GM12891 (cell line): Measurements from ENCODE around the gene DNAH3.
"Not testable (repeated sequence)": the region's sequence is repeated elsewhere in the genome, so short reads cannot be mapped to it uniquely, and the experiment has no call there.

ENCODE experiments used
- DNase-seq: peaks from one replicate; pipeline ENCODE4 v3.0.0; 2011; ENCODE audit warnings: low spot score; ENCODE audit not compliant: insufficient read length
- FAIRE-seq: peaks from 2 replicates; lab custom pipeline; 2011; peaks lifted over from hg19 to GRCh38; lab: Jason Lieb, UNC
- PAX5 ChIP-seq: IDR thresholded peaks from 2 replicates; pipeline ENCODE4 v1.6.1; 2011; ENCODE audit warnings: low read length, moderate library complexity, mild to moderate bottlenecking; ENCODE audit not compliant: insufficient read depth, severe bottlenecking
- POLR2A ChIP-seq: IDR thresholded peaks from 2 replicates; pipeline ENCODE4 v1.6.1; 2011; ENCODE audit warnings: low read depth, low read length, control low read depth
- POLR2AphosphoS5 ChIP-seq: IDR thresholded peaks from 2 replicates; pipeline ENCODE4 v1.6.1; 2011; ENCODE audit warnings: low read depth, low read length, control low read depth
- POU2F2 ChIP-seq: IDR thresholded peaks from 2 replicates; pipeline ENCODE4 v1.6.1; 2011; ENCODE audit warnings: low read depth, mild to moderate bottlenecking, control low read depth, low read length, moderate library complexity
- SPI1 ChIP-seq: IDR thresholded peaks from 2 replicates; pipeline ENCODE4 v1.6.1; 2011; ENCODE audit warnings: low read depth, low read length, control low read depth
- TAF1 ChIP-seq: IDR thresholded peaks from 2 replicates; pipeline ENCODE4 v1.6.1; 2011; ENCODE audit warnings: low read depth, low read length, control low read depth

DNAH3 gene

DNA sequence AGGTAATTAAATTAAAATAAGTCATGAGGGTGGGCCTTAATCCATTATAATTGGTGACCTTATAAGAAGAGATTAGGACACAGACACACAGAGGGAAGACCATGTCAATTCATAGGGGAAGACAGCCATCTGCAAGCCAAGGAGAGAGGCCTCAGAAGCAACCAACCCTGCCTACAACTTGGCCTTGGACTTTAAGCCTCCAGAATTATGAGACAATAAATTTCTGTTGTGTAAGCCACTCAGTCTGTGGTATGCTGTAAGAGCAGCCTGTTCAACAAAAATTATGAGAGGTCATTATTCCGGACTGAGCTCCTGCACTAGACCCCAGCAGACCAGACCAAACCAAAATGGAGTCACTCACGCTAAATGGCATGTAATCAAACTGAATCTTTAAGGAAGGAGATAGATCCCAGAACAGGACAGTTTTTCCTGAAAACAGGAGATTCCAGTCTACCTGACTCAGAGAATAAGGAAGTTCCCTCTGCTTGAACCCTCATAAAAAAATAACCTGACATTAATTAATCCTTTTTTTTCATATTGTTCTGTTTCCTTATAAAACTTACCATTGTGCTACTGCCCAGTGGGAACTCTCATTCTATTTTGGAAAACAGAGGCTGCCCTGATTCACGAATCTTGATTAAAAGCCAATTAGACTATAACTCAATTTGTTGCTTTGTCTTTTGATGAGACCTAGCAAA is 74.3 kb downstream of the DNAH3 start:
- DNase-seq (no peak), FAIRE-seq (no peak)

GRCh38 chr16:21075252-21075651 is 75.4 kb downstream of the DNAH3 start:
- no peak for DNase-seq
- TF ChIP-seq POU2F2: no peak
- TF ChIP-seq PAX5: no peak
- no peak for TF ChIP-seq SPI1
- TF ChIP-seq TAF1: no peak
- no peak for TF ChIP-seq POLR2AphosphoS5
- no peak for TF ChIP-seq POLR2A
- FAIRE-seq: no peak

More for the DNA sequence above, 74.3 kb downstream of the DNAH3 start:
- TF ChIP-seq POLR2AphosphoS5 (no peak), POU2F2 (no peak), PAX5 (no peak), SPI1 (no peak), TAF1 (no peak), POLR2A (no peak)

DNA sequence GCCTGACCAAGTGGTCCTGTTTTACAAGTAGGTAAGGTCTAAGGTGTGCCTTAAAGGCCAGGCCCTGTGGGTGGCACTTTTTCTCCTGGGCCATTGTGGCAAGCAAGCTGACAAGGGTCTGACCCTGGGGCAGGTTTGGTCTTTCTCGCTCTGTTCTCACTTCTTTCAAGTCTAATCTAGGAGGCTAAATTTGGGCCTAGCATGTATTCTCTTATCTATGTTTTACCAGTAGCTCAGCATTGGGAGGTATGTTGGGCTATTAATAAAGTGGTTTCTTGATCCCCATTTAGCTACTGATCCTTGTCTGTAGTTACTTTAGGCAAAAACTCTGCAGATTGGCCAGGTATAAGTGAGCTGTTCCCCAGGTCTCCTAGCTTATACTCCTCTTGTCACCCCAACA is 77.7 kb downstream of the DNAH3 start:
- no peak for DNase-seq
- FAIRE-seq: no peak
- TF ChIP-seq SPI1 (no peak), POLR2AphosphoS5 (no peak), POU2F2 (no peak), TAF1 (no peak), PAX5 (no peak), POLR2A (no peak)

DNA sequence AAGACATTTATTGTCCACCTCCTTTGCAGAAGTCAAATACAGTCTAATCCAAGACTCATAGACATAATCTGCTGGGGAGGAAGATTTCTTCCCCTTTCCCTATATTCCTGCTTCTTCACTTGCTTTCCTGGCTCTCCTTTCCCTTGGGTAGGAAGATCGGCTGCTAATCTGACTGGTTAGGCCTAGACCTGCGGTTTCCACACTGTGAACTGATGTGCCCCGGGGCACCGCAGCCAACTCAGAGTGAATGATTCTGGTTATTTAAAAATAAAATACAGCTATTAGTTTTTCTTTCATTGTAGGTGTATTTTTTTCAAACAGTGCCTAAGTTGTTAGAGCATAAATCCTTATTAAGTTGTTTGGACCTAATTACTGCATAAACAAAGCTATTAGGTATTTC is 78.9 kb downstream of the DNAH3 start:
- TF ChIP-seq SPI1: no peak
- TF ChIP-seq TAF1: no peak
- no peak for TF ChIP-seq POLR2A
- TF ChIP-seq POU2F2: no peak
- no peak for TF ChIP-seq PAX5
- no peak for TF ChIP-seq POLR2AphosphoS5
- no peak for FAIRE-seq
- no peak for DNase-seq

DNA sequence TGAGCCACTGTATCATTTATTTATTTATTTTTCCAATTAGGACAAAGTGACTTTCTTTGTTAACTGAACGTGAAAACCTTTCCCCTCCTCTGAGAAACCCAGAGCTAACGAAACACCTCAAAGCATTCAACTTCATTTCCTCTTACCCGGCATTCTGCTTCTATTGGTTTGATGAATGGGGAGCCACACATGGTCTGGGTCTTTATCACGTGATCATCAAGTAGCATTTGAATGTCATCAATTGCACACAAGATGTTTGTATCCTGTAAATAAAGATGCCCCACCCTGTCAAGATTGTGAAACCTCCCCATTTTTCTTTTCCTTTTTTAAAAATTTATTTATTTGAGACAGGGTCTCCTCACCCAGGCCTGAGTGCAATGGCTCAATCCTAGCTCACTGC is 80.1 kb downstream of the DNAH3 start:
- TF ChIP-seq POU2F2 (no peak), POLR2A (no peak), PAX5 (no peak), TAF1 (no peak), POLR2AphosphoS5 (no peak), SPI1 (no peak)
- FAIRE-seq (no peak), DNase-seq (no peak)

DNA sequence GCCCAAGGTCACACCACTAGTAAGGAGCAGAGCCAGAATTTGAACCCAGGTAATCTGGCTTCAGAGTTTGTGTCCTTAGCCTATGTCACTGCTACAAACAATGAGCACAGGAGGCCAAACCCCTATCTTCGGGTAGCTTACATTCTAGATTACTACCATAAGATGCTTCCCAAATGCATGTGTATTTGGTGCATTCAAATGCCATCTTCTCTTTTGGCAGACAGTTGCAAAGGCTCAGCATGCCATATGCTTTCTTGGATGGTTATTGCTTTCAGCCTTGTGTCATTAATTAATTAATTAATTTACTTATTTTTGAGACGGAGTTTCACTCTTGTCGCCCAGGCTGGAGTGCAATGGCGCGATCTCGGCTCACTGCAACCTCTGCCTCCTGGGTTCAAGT is 80.7 kb downstream of the DNAH3 start:
- FAIRE-seq (no peak), DNase-seq (no peak)
- TF ChIP-seq POLR2AphosphoS5: no peak
- TF ChIP-seq TAF1: no peak
- no peak for TF ChIP-seq POU2F2
- no peak for TF ChIP-seq POLR2A
- TF ChIP-seq PAX5: no peak
- no peak for TF ChIP-seq SPI1

GRCh38 chr16:21064203-21064602 is 86.4 kb downstream of the DNAH3 start:
- FAIRE-seq (no peak), DNase-seq (no peak)
- TF ChIP-seq POLR2AphosphoS5 (no peak), POU2F2 (no peak), PAX5 (no peak), TAF1 (no peak), POLR2A (no peak), SPI1 (no peak)

GRCh38 chr16:21063314-21063713 is 87.3 kb downstream of the DNAH3 start:
- DNase-seq, FAIRE-seq: not testable (repeated sequence)

GRCh38 chr16:21060027-21060510 is 90.6 kb downstream of the DNAH3 start:
- no peak for DNase-seq
- FAIRE-seq: no peak
- no peak for TF ChIP-seq PAX5
- no peak for TF ChIP-seq SPI1
- TF ChIP-seq POLR2AphosphoS5: no peak
- TF ChIP-seq POU2F2: no peak
- no peak for TF ChIP-seq POLR2A
- TF ChIP-seq TAF1: no peak

DNA sequence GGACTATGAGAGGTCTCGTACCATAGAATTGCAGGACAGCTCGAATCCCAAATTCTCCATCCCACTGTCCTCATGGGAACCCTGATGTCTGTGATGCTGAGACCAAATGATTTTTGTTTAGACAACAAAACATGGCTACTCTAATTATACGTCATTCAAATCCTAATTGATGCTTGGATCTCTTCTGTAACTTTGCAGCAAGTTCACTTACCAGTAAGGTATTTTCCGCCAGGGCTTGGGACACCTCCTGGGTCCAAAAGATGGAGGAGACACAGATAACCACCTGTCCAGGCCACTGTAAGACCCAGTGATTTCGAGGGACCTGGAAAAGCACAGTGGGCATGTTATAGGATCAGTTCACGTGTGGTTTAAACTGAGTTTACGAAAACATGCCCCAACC is 92.8 kb downstream of the DNAH3 start:
- no peak for DNase-seq
- no peak for FAIRE-seq
- no peak for TF ChIP-seq PAX5
- no peak for TF ChIP-seq POLR2AphosphoS5
- no peak for TF ChIP-seq SPI1
- TF ChIP-seq POU2F2: no peak
- TF ChIP-seq POLR2A: no peak
- no peak for TF ChIP-seq TAF1
